ENCODE results near the gene CDCP1.

CDCP1 gene

DNA sequence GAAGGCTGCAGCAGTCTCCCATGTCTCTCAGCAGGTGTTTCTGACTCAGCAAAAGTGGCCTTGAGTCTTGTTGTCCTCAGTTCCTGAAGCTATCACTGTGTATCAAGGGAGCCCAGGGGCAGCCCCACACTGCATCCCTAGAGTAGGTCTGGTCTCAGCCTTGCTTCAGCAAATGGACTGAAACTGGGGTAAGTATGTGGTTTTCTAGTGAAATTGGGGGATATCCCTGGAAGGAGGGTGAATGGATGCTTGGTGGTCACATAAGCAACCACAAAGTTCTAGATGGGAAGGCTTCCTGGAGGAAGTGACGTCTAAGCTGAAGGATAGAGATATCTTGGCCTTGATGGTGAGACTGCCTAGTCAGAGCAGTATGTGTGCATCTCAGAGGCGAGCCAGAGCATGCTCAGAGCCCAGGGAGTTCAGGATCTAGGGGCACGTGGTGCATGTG, 41.5 kb upstream of the CDCP1 start:
- no peak overlapping the region for H3K4me3 ChIP-seq (ENCODE audit: low read depth, low read length)
- TF ChIP-seq, protein P1, sequence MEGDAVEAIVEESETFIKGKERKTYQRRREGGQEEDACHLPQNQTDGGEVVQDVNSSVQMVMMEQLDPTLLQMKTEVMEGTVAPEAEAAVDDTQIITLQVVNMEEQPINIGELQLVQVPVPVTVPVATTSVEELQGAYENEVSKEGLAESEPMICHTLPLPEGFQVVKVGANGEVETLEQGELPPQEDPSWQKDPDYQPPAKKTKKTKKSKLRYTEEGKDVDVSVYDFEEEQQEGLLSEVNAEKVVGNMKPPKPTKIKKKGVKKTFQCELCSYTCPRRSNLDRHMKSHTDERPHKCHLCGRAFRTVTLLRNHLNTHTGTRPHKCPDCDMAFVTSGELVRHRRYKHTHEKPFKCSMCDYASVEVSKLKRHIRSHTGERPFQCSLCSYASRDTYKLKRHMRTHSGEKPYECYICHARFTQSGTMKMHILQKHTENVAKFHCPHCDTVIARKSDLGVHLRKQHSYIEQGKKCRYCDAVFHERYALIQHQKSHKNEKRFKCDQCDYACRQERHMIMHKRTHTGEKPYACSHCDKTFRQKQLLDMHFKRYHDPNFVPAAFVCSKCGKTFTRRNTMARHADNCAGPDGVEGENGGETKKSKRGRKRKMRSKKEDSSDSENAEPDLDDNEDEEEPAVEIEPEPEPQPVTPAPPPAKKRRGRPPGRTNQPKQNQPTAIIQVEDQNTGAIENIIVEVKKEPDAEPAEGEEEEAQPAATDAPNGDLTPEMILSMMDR (IDR thresholded peaks at IDR 0.05; ENCODE audit: insufficient read depth, low read length, missing control alignments) = no peak
- POLR2A ChIA-PET = no interaction called here
- CTCF ChIA-PET = interaction anchor here (1.0 kb wide), 1 partner anchor 22 kb away, joined by 4 read pairs; no protein-coding TSS in a partner anchor
- no peak for DNase-seq (ENCODE audit: low read depth, low spot score)

DNA sequence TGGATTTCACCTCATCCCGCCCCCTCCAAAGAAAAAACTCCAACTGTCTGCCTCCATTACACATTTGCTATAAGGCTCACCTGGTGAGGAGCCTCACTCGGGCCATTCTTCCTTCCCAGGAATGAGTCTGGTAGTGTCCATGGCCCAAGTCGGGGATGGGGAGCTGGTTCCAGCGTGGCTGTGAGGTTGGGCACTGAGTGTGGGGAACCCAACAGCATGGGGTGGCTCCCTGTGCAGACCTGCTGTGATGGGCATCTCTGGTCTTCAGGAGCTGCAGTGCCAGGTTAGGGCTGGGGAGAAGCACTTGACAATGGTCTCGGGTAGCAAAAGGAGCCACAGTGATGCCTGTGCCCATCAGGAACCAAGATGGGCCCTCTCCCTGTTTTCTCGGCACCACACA, 40.7 kb upstream of the CDCP1 start:
- POLR2A ChIA-PET = no interaction called here
- TF ChIP-seq, protein P1 (IDR thresholded peaks at IDR 0.05; ENCODE audit: insufficient read depth, low read length, missing control alignments) = no peak
- H3K4me3 ChIP-seq (ENCODE audit: low read depth, low read length) = no peak overlapping the region
- DNase-seq (ENCODE audit: low read depth, low spot score) = no peak
- CTCF ChIA-PET = interaction anchor here (1.0 kb wide), 1 partner anchor 23 kb away, joined by 4 read pairs; no protein-coding TSS in a partner anchor

DNA sequence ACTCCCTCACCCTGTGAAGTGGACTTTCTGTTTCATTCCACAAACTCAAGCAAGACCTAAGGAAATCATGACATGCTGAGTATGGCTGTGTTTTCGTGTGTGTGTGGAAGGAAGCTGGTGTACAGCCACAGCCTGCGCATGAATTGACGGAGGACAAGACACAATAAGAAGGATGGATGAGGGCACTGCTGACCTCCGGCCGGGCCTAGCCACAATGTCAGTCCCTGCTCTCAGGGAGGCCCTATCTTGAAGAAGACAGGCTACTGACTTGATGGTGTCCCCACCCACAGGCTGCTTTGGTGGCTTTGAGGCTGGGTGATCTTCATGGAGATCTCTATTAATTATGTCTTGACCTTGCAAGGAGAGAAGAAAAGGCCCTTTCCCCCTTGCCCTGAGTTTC, 39.3 kb upstream of the CDCP1 start:
- TF ChIP-seq, protein P1 (IDR thresholded peaks at IDR 0.05; ENCODE audit: insufficient read depth, low read length, missing control alignments) = no peak
- CTCF ChIA-PET = interaction anchor here (2.7 kb wide), 1 partner anchor 25 kb away, joined by 16 read pairs; no protein-coding TSS in a partner anchor
- DNase-seq (ENCODE audit: low read depth, low spot score) = no peak
- H3K4me3 ChIP-seq (ENCODE audit: low read depth, low read length) = no peak overlapping the region
- POLR2A ChIA-PET = no interaction called here

DNA sequence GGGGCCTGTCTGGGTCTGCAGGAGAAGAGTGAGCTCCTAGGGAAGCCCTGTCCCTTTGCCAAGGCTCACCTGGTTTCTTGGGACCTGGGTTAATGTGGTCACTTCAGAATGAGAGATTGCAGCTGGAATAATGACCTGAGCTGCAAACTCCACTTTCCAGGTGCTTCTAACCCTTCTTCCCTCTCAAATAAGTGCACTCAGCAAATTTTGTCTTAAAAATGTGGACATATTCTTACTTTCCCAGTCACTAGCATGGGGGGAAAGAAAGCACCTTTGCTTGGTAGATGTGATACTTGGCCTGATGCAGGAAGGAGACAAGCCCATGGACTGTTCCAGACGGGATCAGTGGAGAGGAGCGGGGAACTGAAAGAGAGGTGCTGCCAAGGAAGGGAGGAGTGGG, 38.9 kb upstream of the CDCP1 start:
- ChIA-PET POLR2A (no interaction called here), CTCF (interaction anchor here (2.7 to 2.8 kb wide), 2 partner anchors 8 to 26 kb away, joined by 10 to 16 read pairs; no protein-coding TSS in a partner anchor)
- TF ChIP-seq, protein P1 (IDR thresholded peaks at IDR 0.05; ENCODE audit: insufficient read depth, low read length, missing control alignments) = no peak
- H3K4me3 ChIP-seq (ENCODE audit: low read depth, low read length) = no peak overlapping the region
- no peak for DNase-seq (ENCODE audit: low read depth, low spot score)

DNA sequence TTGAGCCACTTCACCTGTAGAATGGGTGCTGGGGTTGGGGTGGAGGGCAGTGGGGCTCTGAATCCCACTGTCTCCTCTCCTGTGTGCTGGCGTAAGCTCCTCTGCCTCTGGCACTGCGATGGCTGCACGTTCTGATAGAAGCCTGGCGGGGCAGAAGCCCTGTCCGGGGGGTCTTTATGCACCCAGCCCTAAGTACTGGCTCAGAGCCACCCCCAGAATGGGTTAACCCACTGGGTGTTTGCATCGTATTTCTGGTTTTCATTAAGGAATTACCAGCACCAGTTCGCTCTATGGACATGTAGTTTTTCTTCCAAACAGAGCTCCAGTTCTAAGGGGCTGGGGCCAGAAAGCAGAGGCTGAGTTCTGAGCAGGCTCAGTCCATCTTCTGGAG, 37.7 kb upstream of the CDCP1 start:
- ChIA-PET POLR2A (interaction anchor here (0.7 to 1.2 kb wide), 2 partner anchors 29 to 60 kb away, joined by 5 read pairs; no protein-coding TSS in a partner anchor), CTCF (interaction anchor here (1.0 to 2.8 kb wide), 3 partner anchors 9 to 143 kb away, joined by 3 to 16 read pairs (median 10); no protein-coding TSS in a partner anchor)
- TF ChIP-seq, protein P1 (IDR thresholded peaks at IDR 0.05; ENCODE audit: insufficient read depth, low read length, missing control alignments) = no peak
- H3K4me3 ChIP-seq (ENCODE audit: low read depth, low read length) = no peak overlapping the region
- no peak for DNase-seq (ENCODE audit: low read depth, low spot score)

DNA sequence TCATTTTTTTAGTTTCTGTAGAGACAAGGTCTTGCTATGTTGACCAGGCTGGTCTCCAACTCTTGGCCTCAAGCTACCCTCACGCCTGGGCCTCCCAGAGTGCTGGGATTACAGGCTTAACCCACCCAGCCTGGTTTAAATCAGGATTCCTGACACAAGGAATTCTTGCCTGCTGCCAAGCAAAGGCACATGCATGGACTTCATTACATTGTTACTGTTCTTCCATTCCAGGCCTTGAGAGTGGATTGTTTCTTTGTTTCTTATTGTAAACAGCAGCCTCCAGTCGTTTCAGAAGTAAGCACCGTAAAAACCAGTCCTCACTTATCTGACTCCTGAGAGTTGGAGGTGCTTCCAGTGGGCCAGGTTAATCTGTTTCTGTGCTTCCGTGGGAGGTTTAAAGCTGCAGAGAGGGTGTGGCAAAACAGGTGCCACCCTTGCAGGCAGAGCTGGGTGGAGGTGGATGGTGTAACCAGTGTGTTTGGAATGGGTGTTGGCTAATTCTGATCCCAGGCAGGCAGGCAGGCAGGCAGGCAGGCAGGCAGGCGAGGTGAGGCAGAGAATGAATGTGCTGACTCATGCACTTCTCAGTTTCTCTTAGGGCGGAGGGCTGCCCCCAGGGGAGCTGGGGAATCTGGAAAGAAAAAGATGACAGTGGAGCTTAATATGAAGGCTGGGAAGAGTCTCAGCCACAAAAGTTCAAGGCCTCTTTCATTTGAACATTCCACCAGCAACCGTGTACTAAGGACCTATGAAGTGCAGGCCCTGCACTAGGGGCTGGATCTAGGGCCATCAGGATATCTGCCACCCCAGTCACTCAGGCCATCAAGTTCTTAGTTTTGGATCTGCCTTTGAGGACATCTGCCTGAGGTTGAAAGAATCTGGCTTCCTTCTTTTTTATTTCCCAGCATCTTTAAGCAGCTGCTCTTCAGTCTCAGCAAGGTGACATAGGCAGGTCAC, 37.0 kb upstream of the CDCP1 start:
- POLR2A ChIA-PET = interaction anchor here (0.7 to 1.2 kb wide), 2 partner anchors 29 to 59 kb away, joined by 5 read pairs; no protein-coding TSS in a partner anchor
- TF ChIP-seq, protein P1 (IDR thresholded peaks at IDR 0.05; ENCODE audit: insufficient read depth, low read length, missing control alignments) = no peak
- no peak overlapping the region for H3K4me3 ChIP-seq (ENCODE audit: low read depth, low read length)
- no peak for DNase-seq (ENCODE audit: low read depth, low spot score)
- CTCF ChIA-PET = interaction anchor here (1.0 to 2.8 kb wide), 4 partner anchors 10 to 143 kb away, joined by 3 to 16 read pairs (median 7); no protein-coding TSS in a partner anchor
